Activated CD4-positive, CD25-positive, alpha-beta regulatory T cell treated with anti-CD3 and anti-CD28 coated beads, Interleukin-2, amount 50 U/mL, for 16 hours (primary cell): ENCODE measurements around the gene PCBD2.

Experiments used
- DNase-seq: peaks from one replicate; pipeline ENCODE4 v3.0.0-alpha.2; 2020; ENCODE audit warnings: low read depth, low spot score

The PCBD2 gene

GRCh38 chr5:135004376-135004775, 99.4 kb downstream of the PCBD2 start:
- DNase-seq = no peak

- DNase-seq = no peak
These were observed 100.1 kb downstream of the PCBD2 start for GRCh38 chr5:135005076-135005475.

GRCh38 chr5:135007305-135007704, 102.4 kb downstream of the PCBD2 start:
- DNase-seq = no peak

- no peak for DNase-seq
These were observed 102.9 kb downstream of the PCBD2 start for GRCh38 chr5:135007749-135008363.

- no peak for DNase-seq
These were observed 103.6 kb downstream of the PCBD2 start for GRCh38 chr5:135008556-135008955.

- no peak for DNase-seq
These were observed 104.2 kb downstream of the PCBD2 start for GRCh38 chr5:135008981-135009735.

GRCh38 chr5:135009736-135010501, 105.0 kb downstream of the PCBD2 start:
- DNase-seq = no peak

- no peak for DNase-seq
These were observed 105.8 kb downstream of the PCBD2 start for GRCh38 chr5:135010502-135011354.

- DNase-seq = no peak
These were observed 106.6 kb downstream of the PCBD2 start for GRCh38 chr5:135011355-135012032.

GRCh38 chr5:135012033-135012588, 107.2 kb downstream of the PCBD2 start:
- DNase-seq = no peak
